ENCODE data around the gene SNORC.

DNA sequence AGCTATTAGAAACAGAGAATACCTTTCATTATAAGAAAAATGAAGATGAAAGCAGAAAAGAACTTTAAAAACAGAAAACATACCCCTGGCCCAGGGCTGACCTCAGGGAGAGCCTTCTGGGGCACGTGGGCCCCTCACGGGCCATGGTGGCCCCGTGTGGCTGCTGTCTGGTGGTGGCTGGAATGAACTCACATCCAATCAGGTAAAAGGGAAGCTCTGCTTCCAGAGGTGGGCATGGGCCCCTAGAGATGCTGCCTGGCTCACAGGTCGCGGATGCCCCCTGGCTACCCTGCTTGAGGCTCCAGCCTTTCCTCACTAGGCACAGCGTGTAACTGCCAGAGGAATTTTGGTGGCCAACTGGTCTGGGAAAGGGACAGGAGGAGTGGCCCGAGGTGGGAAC, 16.6 kb downstream of the SNORC start:
- TF ChIP-seq, protein P1, sequence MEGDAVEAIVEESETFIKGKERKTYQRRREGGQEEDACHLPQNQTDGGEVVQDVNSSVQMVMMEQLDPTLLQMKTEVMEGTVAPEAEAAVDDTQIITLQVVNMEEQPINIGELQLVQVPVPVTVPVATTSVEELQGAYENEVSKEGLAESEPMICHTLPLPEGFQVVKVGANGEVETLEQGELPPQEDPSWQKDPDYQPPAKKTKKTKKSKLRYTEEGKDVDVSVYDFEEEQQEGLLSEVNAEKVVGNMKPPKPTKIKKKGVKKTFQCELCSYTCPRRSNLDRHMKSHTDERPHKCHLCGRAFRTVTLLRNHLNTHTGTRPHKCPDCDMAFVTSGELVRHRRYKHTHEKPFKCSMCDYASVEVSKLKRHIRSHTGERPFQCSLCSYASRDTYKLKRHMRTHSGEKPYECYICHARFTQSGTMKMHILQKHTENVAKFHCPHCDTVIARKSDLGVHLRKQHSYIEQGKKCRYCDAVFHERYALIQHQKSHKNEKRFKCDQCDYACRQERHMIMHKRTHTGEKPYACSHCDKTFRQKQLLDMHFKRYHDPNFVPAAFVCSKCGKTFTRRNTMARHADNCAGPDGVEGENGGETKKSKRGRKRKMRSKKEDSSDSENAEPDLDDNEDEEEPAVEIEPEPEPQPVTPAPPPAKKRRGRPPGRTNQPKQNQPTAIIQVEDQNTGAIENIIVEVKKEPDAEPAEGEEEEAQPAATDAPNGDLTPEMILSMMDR (IDR thresholded peaks at IDR 0.05; ENCODE audit: low read depth, low read length), result no peak
- no peak for TF ChIP-seq POLR2A (IDR thresholded peaks at IDR 0.05; ENCODE audit: extremely low read depth, insufficient read length)
- TF ChIP-seq MYC (IDR thresholded peaks at IDR 0.05; ENCODE audit: low read depth, low read length), result no peak
- TF ChIP-seq, protein P2, sequence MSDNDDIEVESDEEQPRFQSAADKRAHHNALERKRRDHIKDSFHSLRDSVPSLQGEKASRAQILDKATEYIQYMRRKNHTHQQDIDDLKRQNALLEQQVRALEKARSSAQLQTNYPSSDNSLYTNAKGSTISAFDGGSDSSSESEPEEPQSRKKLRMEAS (IDR thresholded peaks at IDR 0.05; ENCODE audit: low read depth, low read length), result no peak
